Measurements from ENCODE around the gene APBB2. TPM values are rescaled to one million over a fixed set of nuclear protein-coding genes. Genes with fewer than 3 reads are reported as not detected.

Gene APBB2
- total RNA-seq, 1 donor = 75.8 TPM

DNA sequence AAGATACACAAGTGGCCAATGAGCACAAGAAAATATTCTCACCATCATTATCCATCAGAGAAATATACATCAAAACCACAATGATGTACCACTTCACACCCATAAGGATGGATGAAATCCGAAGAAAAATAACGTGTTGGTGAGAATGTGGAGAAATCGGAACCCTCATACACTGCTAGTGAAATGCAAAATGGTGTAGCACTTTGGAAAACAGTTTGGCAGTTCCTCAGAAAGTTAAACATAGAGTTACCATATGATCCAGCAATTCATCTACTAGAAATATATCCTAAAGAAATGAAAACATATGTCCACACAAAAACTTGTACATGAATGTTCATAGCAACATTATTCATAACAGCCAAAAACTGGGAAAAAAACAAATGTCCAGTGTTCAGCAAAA is 18.5 kb upstream of the APBB2 start:
- no peak for DNase-seq (ENCODE audit: low read depth)
- H3K4me3 ChIP-seq (ENCODE audit: low read depth, low read length) = no peak overlapping the region
- TF ChIP-seq, protein P1, sequence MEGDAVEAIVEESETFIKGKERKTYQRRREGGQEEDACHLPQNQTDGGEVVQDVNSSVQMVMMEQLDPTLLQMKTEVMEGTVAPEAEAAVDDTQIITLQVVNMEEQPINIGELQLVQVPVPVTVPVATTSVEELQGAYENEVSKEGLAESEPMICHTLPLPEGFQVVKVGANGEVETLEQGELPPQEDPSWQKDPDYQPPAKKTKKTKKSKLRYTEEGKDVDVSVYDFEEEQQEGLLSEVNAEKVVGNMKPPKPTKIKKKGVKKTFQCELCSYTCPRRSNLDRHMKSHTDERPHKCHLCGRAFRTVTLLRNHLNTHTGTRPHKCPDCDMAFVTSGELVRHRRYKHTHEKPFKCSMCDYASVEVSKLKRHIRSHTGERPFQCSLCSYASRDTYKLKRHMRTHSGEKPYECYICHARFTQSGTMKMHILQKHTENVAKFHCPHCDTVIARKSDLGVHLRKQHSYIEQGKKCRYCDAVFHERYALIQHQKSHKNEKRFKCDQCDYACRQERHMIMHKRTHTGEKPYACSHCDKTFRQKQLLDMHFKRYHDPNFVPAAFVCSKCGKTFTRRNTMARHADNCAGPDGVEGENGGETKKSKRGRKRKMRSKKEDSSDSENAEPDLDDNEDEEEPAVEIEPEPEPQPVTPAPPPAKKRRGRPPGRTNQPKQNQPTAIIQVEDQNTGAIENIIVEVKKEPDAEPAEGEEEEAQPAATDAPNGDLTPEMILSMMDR (IDR thresholded peaks at IDR 0.05; ENCODE audit: insufficient read depth, low read length) = no peak

DNA sequence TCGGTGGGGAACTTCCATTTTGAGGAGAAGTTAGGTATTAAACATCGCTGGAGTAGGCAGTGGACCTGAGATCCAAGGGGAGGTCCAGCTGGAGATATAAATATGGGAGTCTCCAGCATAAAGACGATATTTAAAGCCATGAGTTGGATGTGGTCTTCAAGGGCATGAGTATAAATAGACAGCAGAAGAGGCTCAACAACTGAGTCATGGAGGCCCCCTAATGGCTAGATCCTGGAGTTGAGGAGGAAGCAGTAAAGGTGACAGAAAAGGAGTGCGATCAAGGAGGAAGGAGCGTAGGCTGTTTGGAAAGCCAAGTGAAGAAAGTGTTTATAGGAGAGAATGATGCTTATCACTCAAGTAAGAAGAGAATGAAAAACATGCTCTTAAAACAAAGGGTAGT is 18.1 kb upstream of the APBB2 start:
- TF ChIP-seq, protein P1 (IDR thresholded peaks at IDR 0.05; ENCODE audit: insufficient read depth, low read length) = peak; percentile 11
- no peak overlapping the region for H3K4me3 ChIP-seq (ENCODE audit: low read depth, low read length)
- no peak for DNase-seq (ENCODE audit: low read depth)

DNA sequence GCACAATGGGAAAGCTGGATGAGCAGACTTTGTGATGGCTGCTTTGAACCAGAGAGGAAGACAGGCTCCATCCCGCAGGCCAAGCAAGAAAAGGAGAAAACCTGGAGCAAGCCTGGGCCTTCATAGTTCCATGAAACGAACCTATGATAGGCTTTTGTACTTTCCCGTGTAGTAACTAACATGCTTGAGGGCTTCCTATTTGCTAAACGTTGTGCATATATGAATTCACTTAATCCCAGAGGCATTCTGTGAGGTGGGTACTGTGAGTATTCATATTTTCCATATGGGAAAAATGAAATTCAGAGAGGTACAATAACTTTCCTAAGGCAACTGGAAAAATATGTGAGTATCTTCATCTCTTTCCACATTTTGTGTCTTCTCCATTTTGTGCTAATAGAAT is 13.6 kb upstream of the APBB2 start:
- TF ChIP-seq, protein P1 (IDR thresholded peaks at IDR 0.05; ENCODE audit: insufficient read depth, low read length) = no peak

DNA sequence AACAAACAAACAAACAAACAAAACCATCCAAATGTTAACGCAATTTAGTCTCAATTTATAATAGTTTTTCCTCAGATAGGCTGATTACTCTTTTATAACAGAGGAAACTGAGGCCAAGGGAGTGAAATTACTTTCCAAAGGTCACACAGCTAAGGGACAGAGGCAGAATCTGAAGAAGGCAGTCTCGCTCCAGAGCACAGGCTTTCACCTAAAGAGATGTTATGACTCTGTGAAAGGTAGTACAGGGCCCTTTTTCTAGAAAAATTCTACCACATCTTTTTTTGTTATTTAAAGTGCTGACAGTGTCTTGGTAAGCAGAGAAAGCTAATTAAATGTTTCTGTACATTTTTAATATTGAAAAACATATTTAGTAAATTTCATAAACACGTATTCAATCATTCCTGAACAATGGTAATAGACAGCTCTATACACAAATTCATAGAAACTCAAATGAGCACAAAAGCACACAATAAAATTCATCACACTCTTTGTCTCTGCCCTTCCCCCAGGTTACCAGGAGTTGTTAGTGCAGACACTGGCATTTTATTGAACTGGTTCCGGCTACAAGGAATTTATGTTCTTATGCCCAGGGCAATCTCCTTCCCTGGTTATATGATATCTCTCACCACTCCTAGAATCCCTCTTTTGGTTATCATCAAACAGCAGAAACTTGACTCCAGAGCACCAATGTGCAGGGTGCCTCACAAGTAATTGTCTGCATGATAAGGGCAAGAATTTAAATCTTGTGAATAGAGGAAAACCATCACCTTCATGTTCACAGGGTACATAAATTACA is 7.7 kb upstream of the APBB2 start:
- no peak for DNase-seq (ENCODE audit: low read depth)
- no peak overlapping the region for H3K4me3 ChIP-seq (ENCODE audit: low read depth, low read length)
- TF ChIP-seq, protein P1 (IDR thresholded peaks at IDR 0.05; ENCODE audit: insufficient read depth, low read length) = no peak

More for the DNA sequence above, 13.6 kb upstream of the APBB2 start:
- H3K4me3 ChIP-seq (ENCODE audit: low read depth, low read length) = no peak overlapping the region
- DNase-seq (ENCODE audit: low read depth) = no peak

DNA sequence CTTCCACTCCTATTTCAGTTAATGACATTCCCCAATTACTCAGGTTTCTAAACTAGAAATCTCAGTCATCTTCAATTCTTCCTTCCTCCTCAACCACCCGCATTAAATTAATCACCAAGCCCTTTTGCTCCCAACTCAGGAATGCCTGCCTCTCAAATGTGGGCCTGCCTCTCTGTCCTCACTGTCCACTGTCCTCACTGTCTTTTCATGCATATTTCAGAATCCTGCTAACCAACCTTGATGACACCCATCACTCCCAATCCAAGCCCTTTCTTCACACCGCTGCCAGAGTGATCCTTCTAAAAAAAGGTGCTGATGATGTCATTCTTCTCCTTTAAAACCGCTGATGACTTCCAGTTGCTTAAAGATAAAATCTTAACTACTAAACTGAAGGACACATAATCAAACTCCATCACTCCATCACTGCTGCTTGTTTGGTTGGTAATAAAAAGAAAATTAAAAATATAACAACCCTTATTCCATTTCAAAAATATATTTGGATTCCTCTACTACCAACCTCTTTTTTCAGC is 5.1 kb upstream of the APBB2 start:
- TF ChIP-seq, protein P1 (IDR thresholded peaks at IDR 0.05; ENCODE audit: insufficient read depth, low read length) = no peak
- no peak for DNase-seq (ENCODE audit: low read depth)
- H3K4me3 ChIP-seq (ENCODE audit: low read depth, low read length) = no peak overlapping the region

DNA sequence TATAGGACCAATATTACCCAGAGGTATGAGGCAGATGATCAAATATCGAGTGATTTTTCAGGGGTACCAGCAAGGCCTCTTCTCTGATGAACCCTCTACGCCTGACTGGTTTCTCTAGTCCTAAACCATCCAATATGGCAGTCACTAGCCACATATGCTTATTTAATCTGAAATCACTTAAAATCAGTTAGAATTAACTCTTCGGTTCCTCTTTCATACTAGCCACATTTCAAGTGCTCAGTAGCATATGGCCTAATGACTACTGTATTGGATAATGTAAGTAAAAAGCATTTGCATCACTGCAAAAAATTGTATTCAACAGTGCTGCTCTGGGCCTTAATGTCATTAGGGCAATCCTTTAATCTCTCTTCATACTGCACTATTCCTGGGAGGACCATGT is 4.4 kb upstream of the APBB2 start:
- no peak for DNase-seq (ENCODE audit: low read depth)
- TF ChIP-seq, protein P1 (IDR thresholded peaks at IDR 0.05; ENCODE audit: insufficient read depth, low read length) = no peak
- no peak overlapping the region for H3K4me3 ChIP-seq (ENCODE audit: low read depth, low read length)

All from fibroblast of the aortic adventitia (primary cell).